GM12878 (cell line): Measurements from ENCODE around the gene MISP3. TPM values are rescaled to one million over a fixed set of nuclear protein-coding genes. Genes with fewer than 3 reads are reported as not detected.

Source experiments
- BACH1 ChIP-seq: fragments of 450-650 bp; IDR thresholded peaks from 2 replicates; pipeline ENCODE4 v1.6.1; 2017; ENCODE audit warnings: mild to moderate bottlenecking, borderline replicate concordance
- CBX5 ChIP-seq: sonication (generic); IDR thresholded peaks from 2 replicates; pipeline ENCODE4 v1.6.1; 2016; ENCODE audit warnings: low read depth, moderate library complexity, mild to moderate bottlenecking, inconsistent platforms
- EED ChIP-seq: sonication (generic); IDR thresholded peaks from 2 replicates; pipeline ENCODE4 v1.6.1; 2016; ENCODE audit warnings: antibody characterized with exemption, low read depth
- FOXM1 ChIP-seq: IDR thresholded peaks from 2 replicates; pipeline ENCODE4 v1.6.1; 2012; ENCODE audit warnings: low read depth, mild to moderate bottlenecking, inconsistent platforms, low read length, moderate library complexity
- HDAC6 ChIP-seq: fragments of 200-600 bp; sonication (generic); IDR thresholded peaks from one replicate; pipeline ENCODE4 v1.8.0; 2017; ENCODE audit warnings: antibody characterized with exemption; ENCODE audit not compliant: unreplicated experiment
- IKZF2 ChIP-seq, 2 experiments: fragments of 450-650 bp; IDR thresholded peaks; 2 replicates each; pipeline ENCODE4 v1.6.1; 2017; ENCODE audit warnings: mild to moderate bottlenecking in 2 of 2, moderate library complexity in 2 of 2
- IRF4 ChIP-seq: IDR thresholded peaks from 2 replicates; pipeline ENCODE4 v1.6.1; 2011; ENCODE audit warnings: low read depth, low read length
- KLF5 ChIP-seq: fragments of 450-650 bp; IDR thresholded peaks from 2 replicates; pipeline ENCODE4 v1.6.1; 2014; ENCODE audit warnings: mild to moderate bottlenecking; ENCODE audit not compliant: partially characterized antibody
- NFYB ChIP-seq: IDR thresholded peaks from 2 replicates; pipeline ENCODE4 v1.6.1; 2011; ENCODE audit warnings: low read depth, mild to moderate bottlenecking, low read length, improper control_type of control experiment, moderate library complexity; ENCODE audit not compliant: insufficient read depth
- PML ChIP-seq: IDR thresholded peaks from 2 replicates; pipeline ENCODE4 v1.6.1; 2012; ENCODE audit warnings: low read length, inconsistent platforms
- POLR2AphosphoS5 ChIP-seq: IDR thresholded peaks from 2 replicates; pipeline ENCODE4 v1.6.1; 2011; ENCODE audit warnings: mild to moderate bottlenecking, low read length, inconsistent platforms
- POU2F2 ChIP-seq: IDR thresholded peaks from 3 replicates; pipeline ENCODE4 v1.6.1; 2011; ENCODE audit warnings: low read depth, mild to moderate bottlenecking, low read length, borderline replicate concordance
- RB1 ChIP-seq: fragments of 450-650 bp; formaldehyde crosslinking; IDR thresholded peaks from 2 replicates; pipeline ENCODE4 v1.6.1; 2017; ENCODE audit warnings: mild to moderate bottlenecking, borderline replicate concordance
- SUPT20H ChIP-seq: IDR thresholded peaks from 2 replicates; pipeline ENCODE4 v1.6.1; 2011; ENCODE audit warnings: low read depth, mild to moderate bottlenecking, low read length, moderate library complexity, borderline replicate concordance; ENCODE audit not compliant: control insufficient read depth
- SUZ12 ChIP-seq: fragments of 200-600 bp; sonication (generic); IDR thresholded peaks from one replicate; pipeline ENCODE4 v1.6.1; 2018; ENCODE audit warnings: antibody characterized with exemption, mild to moderate bottlenecking; ENCODE audit not compliant: unreplicated experiment
- TARDBP ChIP-seq: IDR thresholded peaks from 2 replicates; pipeline ENCODE4 v1.6.1; 2016; ENCODE audit warnings: borderline replicate concordance
- ZNF274 ChIP-seq: IDR thresholded peaks from one replicate; pipeline ENCODE4 v1.8.0; 2011; ENCODE audit not compliant: insufficient read length, insufficient read depth
- ZZZ3 ChIP-seq: IDR thresholded peaks from 2 replicates; pipeline ENCODE4 v1.6.1; 2011; ENCODE audit warnings: low read depth; ENCODE audit not compliant: control insufficient read depth, insufficient read length
- polyA plus RNA-seq, 11 experiments: library from polyadenylated mRNA; depleted of rRNA in 4 of 11; unstranded in 6 of 11; stranded (reverse) in 5 of 11; fragments of >200 nt; fragmentation: Nextera tagmentation in 4 of 11; fragmentation: Illumina TruSeq in 1 of 11; extraction: Ambion mirVana in 4 of 11; extraction: Trizol in 1 of 11; gene quantifications; 1 replicate in 1 of 11; 2 replicates in 10 of 11; pipeline versions ENCODE4 v1.2.1 to v1.2.3, GENCODE V29; 2011 to 2016; ENCODE audit warnings: inconsistent platforms in 2 of 11, missing spikeins in 2 of 11, low read depth in 1 of 11
- total RNA-seq, 4 experiments: library from RNA; depleted of rRNA in 3 of 4; stranded (reverse); fragments of >200 nt in 3 of 4; fragmentation: Illumina TruSeq in 1 of 4; extraction: Trizol in 1 of 4; gene quantifications; 2 replicates each; pipeline versions ENCODE4 v1.2.1 to v1.2.3, GENCODE V29; 2013 to 2021
- TF ChIP-seq, protein P1 (sequence below): fragments of 450-650 bp; IDR thresholded peaks from 2 replicates; pipeline ENCODE4 v1.6.1; 2014; ENCODE audit warnings: mild to moderate bottlenecking
- TF ChIP-seq, protein P2 (sequence below): fragments of 450-650 bp; IDR thresholded peaks from 2 replicates; pipeline ENCODE4 v1.6.1; 2017; ENCODE audit warnings: low read depth, mild to moderate bottlenecking, moderate library complexity
- TF ChIP-seq, protein P3 (sequence below): fragments of 450-650 bp; IDR thresholded peaks from 2 replicates; pipeline ENCODE4 v1.6.1; 2016; ENCODE audit warnings: mild to moderate bottlenecking
- TF ChIP-seq, protein P4 (sequence below), 3 experiments: IDR thresholded peaks in 2 of 3; conservative IDR thresholded peaks in 1 of 3; 2 replicates each; pipeline ENCODE4 v1.5.1; 2011; ENCODE audit warnings: low read depth in 3 of 3, low read length in 3 of 3, mild to moderate bottlenecking in 3 of 3, control low read depth in 2 of 3, moderate library complexity in 2 of 3, inconsistent platforms in 1 of 3, mixed read lengths in 1 of 3; ENCODE audit not compliant: control insufficient read depth in 2 of 3, insufficient read depth in 1 of 3; ENCODE audit errors: extremely low read depth in 1 of 3
- TF ChIP-seq, protein P5 (sequence below): fragments of 450-650 bp; formaldehyde crosslinking; IDR thresholded peaks from 2 replicates; pipeline ENCODE4 v1.4.0; 2020; ENCODE audit warnings: mild to moderate bottlenecking, moderate library complexity

Gene MISP3
- total and polyA plus RNA-seq, 10 of the 15 experiments (the other 5 are each of a cell fraction or from before 2014, with no cell fraction given): 0.07 to 1.4 (median 0.64) TPM

DNA sequence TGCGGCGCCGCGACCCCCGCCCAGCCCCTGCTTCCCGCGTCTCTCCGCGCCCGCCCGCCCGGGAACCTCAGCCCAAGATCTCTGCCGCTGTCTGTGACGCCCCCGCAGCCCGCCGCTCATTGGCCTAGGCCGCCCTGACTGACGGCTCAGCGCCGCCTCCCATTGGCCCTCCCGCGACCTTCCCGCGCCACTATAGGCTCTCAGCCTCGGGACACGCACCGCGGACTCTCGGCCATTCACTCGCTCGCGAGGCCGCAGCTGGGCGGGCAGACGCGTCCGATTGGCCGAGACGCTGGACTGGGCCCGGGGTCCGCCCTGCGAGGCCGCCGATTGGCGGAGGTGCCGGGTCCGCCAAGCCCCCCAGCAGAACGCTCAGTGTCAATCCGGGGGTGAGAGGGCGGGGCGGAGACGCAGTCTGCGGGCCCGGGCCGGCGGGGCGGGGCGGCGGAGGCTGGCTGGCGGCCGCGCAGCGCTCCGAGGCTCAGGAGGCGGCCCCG lies 45.1 kb downstream of the MISP3 start, which contains the start of gene PRKACA (continued):
- TF ChIP-seq HDAC6: no peak
- TF ChIP-seq POU2F2: no peak
- TF ChIP-seq SUPT20H: no peak
- TF ChIP-seq PML: no peak
- TF ChIP-seq NFYB: peak; percentile 98
- no peak for TF ChIP-seq EED
- TF ChIP-seq, protein P1, sequence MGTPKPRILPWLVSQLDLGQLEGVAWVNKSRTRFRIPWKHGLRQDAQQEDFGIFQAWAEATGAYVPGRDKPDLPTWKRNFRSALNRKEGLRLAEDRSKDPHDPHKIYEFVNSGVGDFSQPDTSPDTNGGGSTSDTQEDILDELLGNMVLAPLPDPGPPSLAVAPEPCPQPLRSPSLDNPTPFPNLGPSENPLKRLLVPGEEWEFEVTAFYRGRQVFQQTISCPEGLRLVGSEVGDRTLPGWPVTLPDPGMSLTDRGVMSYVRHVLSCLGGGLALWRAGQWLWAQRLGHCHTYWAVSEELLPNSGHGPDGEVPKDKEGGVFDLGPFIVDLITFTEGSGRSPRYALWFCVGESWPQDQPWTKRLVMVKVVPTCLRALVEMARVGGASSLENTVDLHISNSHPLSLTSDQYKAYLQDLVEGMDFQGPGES: peak; percentile 99
- no peak for TF ChIP-seq ZZZ3
- TF ChIP-seq RB1: no peak
- TF ChIP-seq BACH1: no peak
- no peak for TF ChIP-seq FOXM1
- TF ChIP-seq, protein P2, sequence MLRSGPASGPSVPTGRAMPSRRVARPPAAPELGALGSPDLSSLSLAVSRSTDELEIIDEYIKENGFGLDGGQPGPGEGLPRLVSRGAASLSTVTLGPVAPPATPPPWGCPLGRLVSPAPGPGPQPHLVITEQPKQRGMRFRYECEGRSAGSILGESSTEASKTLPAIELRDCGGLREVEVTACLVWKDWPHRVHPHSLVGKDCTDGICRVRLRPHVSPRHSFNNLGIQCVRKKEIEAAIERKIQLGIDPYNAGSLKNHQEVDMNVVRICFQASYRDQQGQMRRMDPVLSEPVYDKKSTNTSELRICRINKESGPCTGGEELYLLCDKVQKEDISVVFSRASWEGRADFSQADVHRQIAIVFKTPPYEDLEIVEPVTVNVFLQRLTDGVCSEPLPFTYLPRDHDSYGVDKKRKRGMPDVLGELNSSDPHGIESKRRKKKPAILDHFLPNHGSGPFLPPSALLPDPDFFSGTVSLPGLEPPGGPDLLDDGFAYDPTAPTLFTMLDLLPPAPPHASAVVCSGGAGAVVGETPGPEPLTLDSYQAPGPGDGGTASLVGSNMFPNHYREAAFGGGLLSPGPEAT: no peak
- no peak for TF ChIP-seq CBX5
- TF ChIP-seq TARDBP: no peak
- no peak for TF ChIP-seq SUZ12
- TF ChIP-seq KLF5: peak; percentile 93
- TF ChIP-seq IKZF2 (IDR thresholded peaks at IDR 0.05): no peak
- TF ChIP-seq, protein P3, sequence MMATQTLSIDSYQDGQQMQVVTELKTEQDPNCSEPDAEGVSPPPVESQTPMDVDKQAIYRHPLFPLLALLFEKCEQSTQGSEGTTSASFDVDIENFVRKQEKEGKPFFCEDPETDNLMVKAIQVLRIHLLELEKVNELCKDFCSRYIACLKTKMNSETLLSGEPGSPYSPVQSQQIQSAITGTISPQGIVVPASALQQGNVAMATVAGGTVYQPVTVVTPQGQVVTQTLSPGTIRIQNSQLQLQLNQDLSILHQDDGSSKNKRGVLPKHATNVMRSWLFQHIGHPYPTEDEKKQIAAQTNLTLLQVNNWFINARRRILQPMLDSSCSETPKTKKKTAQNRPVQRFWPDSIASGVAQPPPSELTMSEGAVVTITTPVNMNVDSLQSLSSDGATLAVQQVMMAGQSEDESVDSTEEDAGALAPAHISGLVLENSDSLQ: peak; percentile 99
- TF ChIP-seq, protein P4, sequence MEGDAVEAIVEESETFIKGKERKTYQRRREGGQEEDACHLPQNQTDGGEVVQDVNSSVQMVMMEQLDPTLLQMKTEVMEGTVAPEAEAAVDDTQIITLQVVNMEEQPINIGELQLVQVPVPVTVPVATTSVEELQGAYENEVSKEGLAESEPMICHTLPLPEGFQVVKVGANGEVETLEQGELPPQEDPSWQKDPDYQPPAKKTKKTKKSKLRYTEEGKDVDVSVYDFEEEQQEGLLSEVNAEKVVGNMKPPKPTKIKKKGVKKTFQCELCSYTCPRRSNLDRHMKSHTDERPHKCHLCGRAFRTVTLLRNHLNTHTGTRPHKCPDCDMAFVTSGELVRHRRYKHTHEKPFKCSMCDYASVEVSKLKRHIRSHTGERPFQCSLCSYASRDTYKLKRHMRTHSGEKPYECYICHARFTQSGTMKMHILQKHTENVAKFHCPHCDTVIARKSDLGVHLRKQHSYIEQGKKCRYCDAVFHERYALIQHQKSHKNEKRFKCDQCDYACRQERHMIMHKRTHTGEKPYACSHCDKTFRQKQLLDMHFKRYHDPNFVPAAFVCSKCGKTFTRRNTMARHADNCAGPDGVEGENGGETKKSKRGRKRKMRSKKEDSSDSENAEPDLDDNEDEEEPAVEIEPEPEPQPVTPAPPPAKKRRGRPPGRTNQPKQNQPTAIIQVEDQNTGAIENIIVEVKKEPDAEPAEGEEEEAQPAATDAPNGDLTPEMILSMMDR (IDR thresholded peaks at IDR 0.05 in 2 of 3, conservative IDR thresholded peaks at IDR 0.05 in 1 of 3; ENCODE audit: control insufficient read depth in 2 of 3, extremely low read depth in 1 of 3, insufficient read depth in 1 of 3, low read depth in 3 of 3, low read length in 3 of 3): no peak
- no peak for TF ChIP-seq POLR2AphosphoS5
- TF ChIP-seq, protein P5, sequence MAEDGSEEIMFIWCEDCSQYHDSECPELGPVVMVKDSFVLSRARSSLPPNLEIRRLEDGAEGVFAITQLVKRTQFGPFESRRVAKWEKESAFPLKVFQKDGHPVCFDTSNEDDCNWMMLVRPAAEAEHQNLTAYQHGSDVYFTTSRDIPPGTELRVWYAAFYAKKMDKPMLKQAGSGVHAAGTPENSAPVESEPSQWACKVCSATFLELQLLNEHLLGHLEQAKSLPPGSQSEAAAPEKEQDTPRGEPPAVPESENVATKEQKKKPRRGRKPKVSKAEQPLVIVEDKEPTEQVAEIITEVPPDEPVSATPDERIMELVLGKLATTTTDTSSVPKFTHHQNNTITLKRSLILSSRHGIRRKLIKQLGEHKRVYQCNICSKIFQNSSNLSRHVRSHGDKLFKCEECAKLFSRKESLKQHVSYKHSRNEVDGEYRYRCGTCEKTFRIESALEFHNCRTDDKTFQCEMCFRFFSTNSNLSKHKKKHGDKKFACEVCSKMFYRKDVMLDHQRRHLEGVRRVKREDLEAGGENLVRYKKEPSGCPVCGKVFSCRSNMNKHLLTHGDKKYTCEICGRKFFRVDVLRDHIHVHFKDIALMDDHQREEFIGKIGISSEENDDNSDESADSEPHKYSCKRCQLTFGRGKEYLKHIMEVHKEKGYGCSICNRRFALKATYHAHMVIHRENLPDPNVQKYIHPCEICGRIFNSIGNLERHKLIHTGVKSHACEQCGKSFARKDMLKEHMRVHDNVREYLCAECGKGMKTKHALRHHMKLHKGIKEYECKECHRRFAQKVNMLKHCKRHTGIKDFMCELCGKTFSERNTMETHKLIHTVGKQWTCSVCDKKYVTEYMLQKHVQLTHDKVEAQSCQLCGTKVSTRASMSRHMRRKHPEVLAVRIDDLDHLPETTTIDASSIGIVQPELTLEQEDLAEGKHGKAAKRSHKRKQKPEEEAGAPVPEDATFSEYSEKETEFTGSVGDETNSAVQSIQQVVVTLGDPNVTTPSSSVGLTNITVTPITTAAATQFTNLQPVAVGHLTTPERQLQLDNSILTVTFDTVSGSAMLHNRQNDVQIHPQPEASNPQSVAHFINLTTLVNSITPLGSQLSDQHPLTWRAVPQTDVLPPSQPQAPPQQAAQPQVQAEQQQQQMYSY: no peak
- no peak for TF ChIP-seq ZNF274
- TF ChIP-seq IRF4: no peak
